GM06990 (cell line): ENCODE data around the gene ARTN.

ENCODE experiments used
- DNase-seq: peaks from one replicate; pipeline ENCODE4 v3.0.0-alpha.2; 2011; ENCODE audit not compliant: insufficient read length; ENCODE audit errors: extremely low read depth
- H3K27me3 ChIP-seq: replicated peaks from 2 replicates; pipeline ENCODE4 v1.6.0; 2011; ENCODE audit warnings: low read length; ENCODE audit not compliant: control insufficient read depth, insufficient read depth
- H3K36me3 ChIP-seq: 2 replicates; pipeline ENCODE4 v1.5.1; 2011; ENCODE audit warnings: low read length; ENCODE audit not compliant: control insufficient read depth, insufficient read depth
- H3K4me3 ChIP-seq: replicated peaks from 2 replicates; pipeline ENCODE4 v1.5.1; 2011; ENCODE audit warnings: low read depth, mild to moderate bottlenecking, control low read depth, low read length
- TF ChIP-seq, protein P1 (sequence below): IDR thresholded peaks from 2 replicates; pipeline ENCODE4 v1.5.1; 2011; ENCODE audit warnings: low read length, control low read depth, mild to moderate bottlenecking, inconsistent platforms; ENCODE audit not compliant: insufficient read depth, poor library complexity, severe bottlenecking

The ARTN gene

DNA sequence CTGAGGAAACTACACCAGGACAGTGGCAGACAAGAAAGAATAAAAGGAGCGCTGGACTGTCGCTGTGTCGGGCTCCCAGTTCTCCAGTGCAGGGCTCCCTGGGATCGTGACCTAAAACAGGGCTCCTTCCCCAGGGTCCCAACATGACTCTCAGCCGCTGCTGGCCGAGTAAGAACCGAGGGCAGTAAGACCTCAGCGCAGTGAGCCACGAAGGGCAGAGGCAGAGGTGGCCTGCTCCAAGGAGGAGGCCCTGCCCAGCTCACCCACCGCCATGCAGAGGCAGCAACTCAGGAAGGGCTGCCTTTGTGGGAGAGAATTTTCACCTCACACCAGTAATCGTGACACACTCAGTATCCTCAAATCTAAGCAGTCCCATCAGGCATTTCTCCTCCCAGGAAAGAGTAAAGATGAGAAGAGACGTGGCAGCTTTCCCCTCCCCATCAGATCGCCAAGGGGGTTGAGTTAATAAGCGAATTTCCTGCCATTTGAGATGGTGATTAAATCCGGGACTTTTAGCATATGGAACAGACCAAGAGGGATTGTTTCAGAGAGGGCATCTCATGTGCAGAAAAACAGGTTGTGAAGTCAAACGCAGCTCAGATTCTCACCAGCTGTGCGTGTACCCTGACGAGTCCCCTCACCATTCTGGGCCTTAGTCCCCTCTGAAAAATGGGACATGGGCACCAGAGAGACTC is 19.8 kb upstream of the ARTN start:
- TF ChIP-seq, protein P1, sequence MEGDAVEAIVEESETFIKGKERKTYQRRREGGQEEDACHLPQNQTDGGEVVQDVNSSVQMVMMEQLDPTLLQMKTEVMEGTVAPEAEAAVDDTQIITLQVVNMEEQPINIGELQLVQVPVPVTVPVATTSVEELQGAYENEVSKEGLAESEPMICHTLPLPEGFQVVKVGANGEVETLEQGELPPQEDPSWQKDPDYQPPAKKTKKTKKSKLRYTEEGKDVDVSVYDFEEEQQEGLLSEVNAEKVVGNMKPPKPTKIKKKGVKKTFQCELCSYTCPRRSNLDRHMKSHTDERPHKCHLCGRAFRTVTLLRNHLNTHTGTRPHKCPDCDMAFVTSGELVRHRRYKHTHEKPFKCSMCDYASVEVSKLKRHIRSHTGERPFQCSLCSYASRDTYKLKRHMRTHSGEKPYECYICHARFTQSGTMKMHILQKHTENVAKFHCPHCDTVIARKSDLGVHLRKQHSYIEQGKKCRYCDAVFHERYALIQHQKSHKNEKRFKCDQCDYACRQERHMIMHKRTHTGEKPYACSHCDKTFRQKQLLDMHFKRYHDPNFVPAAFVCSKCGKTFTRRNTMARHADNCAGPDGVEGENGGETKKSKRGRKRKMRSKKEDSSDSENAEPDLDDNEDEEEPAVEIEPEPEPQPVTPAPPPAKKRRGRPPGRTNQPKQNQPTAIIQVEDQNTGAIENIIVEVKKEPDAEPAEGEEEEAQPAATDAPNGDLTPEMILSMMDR = no peak
- Histone ChIP-seq H3K4me3 (no peak overlapping the region), H3K27me3 (no peaks in the 10 kb centered on the region), H3K36me3 (no peaks in the 10 kb centered on the region; the same call in 1 of the 2 replicates)
- DNase-seq = no peak

DNA sequence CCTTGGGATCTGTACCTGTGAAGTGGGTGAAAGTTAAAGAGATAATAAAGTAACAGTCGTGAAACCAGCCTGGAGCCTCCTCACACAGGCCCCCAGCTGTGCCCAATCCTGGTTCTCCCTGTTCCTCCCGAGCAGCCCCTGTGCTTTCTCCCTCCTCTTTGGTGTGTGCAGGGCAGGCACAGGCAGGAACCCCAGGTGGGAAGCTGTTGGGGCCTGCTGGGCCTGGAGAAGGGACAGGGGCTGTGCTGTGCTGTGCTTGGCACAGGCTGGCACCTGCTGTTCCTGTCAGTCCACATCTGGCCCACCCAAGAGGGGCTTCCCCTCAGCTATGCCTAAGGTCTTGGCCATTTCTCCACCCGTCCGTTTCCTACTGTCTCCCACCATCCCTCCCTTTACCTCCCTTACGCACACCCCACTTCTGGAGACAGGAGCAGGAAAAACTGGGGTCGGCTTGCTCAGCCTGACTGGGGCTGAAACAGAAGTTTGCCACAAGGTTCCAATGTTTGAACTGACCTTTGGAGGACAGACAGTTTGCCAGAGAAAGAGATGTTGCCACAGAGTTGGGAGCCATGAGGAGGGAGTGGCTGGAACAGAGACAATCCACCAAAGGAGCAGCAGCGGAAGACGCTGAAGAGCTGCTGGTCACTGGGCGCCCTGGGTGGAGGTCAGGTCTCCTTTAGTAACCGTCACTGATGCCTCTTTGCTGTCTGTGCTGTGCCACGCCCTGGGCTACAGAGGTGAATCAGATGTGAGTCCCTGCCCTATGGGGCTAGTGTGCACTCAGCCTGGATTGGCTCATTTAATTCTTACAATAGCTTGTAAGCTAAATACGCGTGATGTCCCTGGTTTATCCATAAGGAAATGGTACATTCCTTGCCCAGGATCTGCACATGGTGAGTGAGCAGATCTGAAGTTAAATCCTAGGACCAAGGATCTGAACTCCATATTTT is 18.8 kb upstream of the ARTN start:
- Histone ChIP-seq H3K27me3 (no peaks in the 10 kb centered on the region), H3K36me3 (no peaks in the 10 kb centered on the region), H3K4me3 (no peak overlapping the region)
- TF ChIP-seq, protein P1 = no peak
- no peak for DNase-seq

DNA sequence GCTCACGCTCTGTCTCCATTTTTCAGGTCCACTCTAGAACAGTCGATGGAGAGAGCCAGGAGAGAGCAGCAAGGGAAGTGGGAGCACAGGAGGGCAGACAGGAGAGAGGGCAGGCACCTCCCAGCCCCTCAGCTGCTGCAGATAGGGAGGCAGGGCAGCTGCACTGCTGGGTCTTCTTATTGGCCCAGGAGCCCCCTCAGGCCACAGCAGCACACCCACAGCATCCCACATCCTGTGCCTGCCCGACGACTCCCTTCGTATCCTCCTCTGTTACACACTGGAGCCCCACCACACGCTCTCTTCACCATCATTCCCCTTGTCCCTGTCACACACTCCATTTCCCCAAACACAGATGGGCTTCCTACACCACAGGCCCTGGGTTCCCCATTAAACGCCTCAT is 13.7 kb upstream of the ARTN start:
- TF ChIP-seq, protein P1 = no peak
- no peak for DNase-seq
- Histone ChIP-seq H3K36me3 (peaks cover 2% of the 10 kb centered on the region; the same call in 1 of the 2 replicates), H3K4me3 (no peak overlapping the region), H3K27me3 (no peaks in the 10 kb centered on the region)

DNA sequence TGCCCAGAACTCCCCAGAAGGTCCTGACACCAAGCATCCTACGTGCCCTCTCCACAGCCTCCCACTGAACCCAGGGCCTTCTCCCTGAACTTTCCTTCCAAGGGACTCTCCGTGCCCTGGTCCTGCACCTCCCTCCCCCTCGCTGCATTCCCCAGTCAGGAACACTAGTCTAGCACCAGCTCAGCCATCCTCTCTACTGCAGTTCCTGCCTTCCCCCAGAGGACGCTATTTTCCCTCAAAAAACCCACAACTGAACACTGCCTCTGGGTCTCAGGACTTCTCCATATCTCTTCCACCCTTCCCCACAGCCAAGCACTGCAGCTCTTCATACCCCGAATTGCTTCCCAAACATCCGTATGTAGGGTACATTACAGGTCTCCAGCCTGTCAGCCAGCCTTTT is 12.6 kb upstream of the ARTN start:
- no peaks in the 10 kb centered on the region for H3K27me3 ChIP-seq
- TF ChIP-seq, protein P1 = no peak
- peaks cover 2% of the 10 kb centered on the region; the same call in 1 of the 2 replicates for H3K36me3 ChIP-seq

DNA sequence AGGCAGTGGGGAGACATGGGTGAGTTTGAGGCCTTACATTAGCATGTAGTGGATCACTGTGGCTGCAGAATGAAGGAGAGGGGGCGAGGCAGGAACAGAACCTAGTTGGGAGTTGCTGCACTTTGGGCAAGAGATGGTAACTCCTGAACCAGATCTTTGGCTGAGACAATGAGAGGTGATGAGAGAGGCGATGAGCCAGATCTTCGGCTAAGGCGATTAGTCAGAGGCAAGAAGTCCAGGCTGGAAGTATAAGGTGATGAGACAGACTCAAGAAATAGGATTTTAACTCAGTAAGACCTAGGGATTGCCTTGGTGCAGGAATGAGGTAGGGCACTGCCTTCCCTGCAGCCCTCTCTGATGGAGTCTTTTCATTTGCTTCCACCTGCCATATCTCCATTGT is 9.1 kb upstream of the ARTN start:
- no peaks in the 10 kb centered on the region for H3K27me3 ChIP-seq
- no peak overlapping the region for H3K4me3 ChIP-seq
- TF ChIP-seq, protein P1 = no peak
- H3K36me3 ChIP-seq = peaks cover 2% of the 10 kb centered on the region; the same call in 1 of the 2 replicates
- DNase-seq = no peak

More for the DNA sequence above, 12.6 kb upstream of the ARTN start:
- no peak for DNase-seq
- H3K4me3 ChIP-seq = no peak overlapping the region
